HepG2 (cell line): ENCODE data around the gene FMR1. TPM values are rescaled to one million over a fixed set of nuclear protein-coding genes. Genes with fewer than 3 reads are reported as not detected.

Source experiments
- BRD4 ChIP-seq: sonication (generic); formaldehyde crosslinking; IDR thresholded peaks from 2 replicates; pipeline ENCODE4 v1.4.0; 2020; ENCODE audit warnings: missing genetic modification reagents
- CHD2 ChIP-seq: IDR thresholded peaks from 2 replicates; pipeline ENCODE4 v1.6.1; 2011; ENCODE audit warnings: low read depth, low read length, improper control_type of control experiment
- HDAC1 ChIP-seq: sonication (generic); formaldehyde crosslinking; IDR thresholded peaks from 2 replicates; pipeline ENCODE4 v1.5.1; 2020; ENCODE audit warnings: mild to moderate bottlenecking, missing genetic modification reagents
- HNF1B ChIP-seq: sonication (generic); formaldehyde crosslinking; IDR thresholded peaks from 2 replicates; pipeline ENCODE4 v1.5.1; 2020; ENCODE audit warnings: mild to moderate bottlenecking, moderate library complexity, missing genetic modification reagents
- KAT7 ChIP-seq: IDR thresholded peaks from 2 replicates; pipeline ENCODE4 v1.6.1; 2018; ENCODE audit warnings: borderline replicate concordance, missing compliant biosample characterization
- KDM5B ChIP-seq: sonication (generic); formaldehyde crosslinking; IDR thresholded peaks from 2 replicates; pipeline ENCODE4 v1.4.0; 2020; ENCODE audit warnings: missing genetic modification reagents, mild to moderate bottlenecking, borderline replicate concordance
- MAFG ChIP-seq: sonication (generic); formaldehyde crosslinking; IDR thresholded peaks from 2 replicates; pipeline ENCODE4 v1.5.1; 2020; ENCODE audit warnings: mild to moderate bottlenecking, missing genetic modification reagents
- NBN ChIP-seq: fragments of 450-650 bp; conservative IDR thresholded peaks from 2 replicates; pipeline ENCODE4 v1.6.1; 2017
- NR0B2 ChIP-seq: sonication (generic); formaldehyde crosslinking; IDR thresholded peaks from 2 replicates; pipeline ENCODE4 v1.4.0; 2020; ENCODE audit warnings: mild to moderate bottlenecking, missing genetic modification reagents
- POLR2G ChIP-seq: fragments of 200-400 bp; formaldehyde crosslinking; IDR thresholded peaks from 2 replicates; pipeline ENCODE4 v1.6.1; 2018; ENCODE audit warnings: mild to moderate bottlenecking, low read depth, low read length, moderate library complexity
- PRDM15 ChIP-seq: sonication (generic); formaldehyde crosslinking; IDR thresholded peaks from 2 replicates; pipeline ENCODE4 v1.4.0; 2020; ENCODE audit warnings: missing genetic modification reagents
- SPEN ChIP-seq: sonication (generic); formaldehyde crosslinking; IDR thresholded peaks from 2 replicates; pipeline ENCODE4 v1.5.1; 2020; ENCODE audit warnings: low read depth, mild to moderate bottlenecking, missing genetic modification reagents
- SRF ChIP-seq: IDR thresholded peaks from 2 replicates; pipeline ENCODE4 v1.6.1; 2011; ENCODE audit warnings: mild to moderate bottlenecking, low read depth, low read length, moderate library complexity
- TFE3 ChIP-seq: IDR thresholded peaks from 2 replicates; pipeline ENCODE4 v1.6.1; 2016
- ZBTB14 ChIP-seq: sonication (generic); formaldehyde crosslinking; IDR thresholded peaks from 2 replicates; pipeline ENCODE4 v1.4.0; 2020; ENCODE audit warnings: missing genetic modification reagents
- ZBTB25 ChIP-seq: IDR thresholded peaks from 2 replicates; pipeline ENCODE4 v1.6.1; 2018; ENCODE audit warnings: missing genetic modification reagents
- ZNF383 ChIP-seq: sonication (generic); formaldehyde crosslinking; IDR thresholded peaks from 2 replicates; pipeline ENCODE4 v1.4.0; 2020; ENCODE audit warnings: missing genetic modification reagents, mild to moderate bottlenecking, borderline replicate concordance
- ZNF674 ChIP-seq: sonication (generic); formaldehyde crosslinking; IDR thresholded peaks from 2 replicates; pipeline ENCODE4 v1.5.0; 2020; ENCODE audit warnings: low read depth, mild to moderate bottlenecking, missing genetic modification reagents
- ZNF878 ChIP-seq: sonication (generic); formaldehyde crosslinking; IDR thresholded peaks from 2 replicates; pipeline ENCODE4 v1.8.1; 2023; ENCODE audit warnings: mild to moderate bottlenecking, missing genetic modification reagents, moderate library complexity
- polyA plus RNA-seq, 8 experiments: library from polyadenylated mRNA; depleted of rRNA in 3 of 8; stranded (reverse) in 7 of 8; unstranded in 1 of 8; fragments of >200 nt; fragmentation: Illumina TruSeq in 4 of 8; extraction: Trizol in 4 of 8; gene quantifications; 2 replicates each; pipeline versions ENCODE4 v1.2.1 to v1.2.3, GENCODE V29; 2011 to 2016; ENCODE audit warnings: low read depth in 4 of 8, missing spikeins in 1 of 8, mixed read lengths in 1 of 8; ENCODE audit not compliant: insufficient read depth in 1 of 8
- total RNA-seq, 5 experiments: library from RNA; depleted of rRNA; stranded (reverse); fragments of >200 nt; fragmentation: Illumina TruSeq; extraction: Trizol; gene quantifications; 2 replicates each; pipeline ENCODE4 v1.2.3, GENCODE V29; 2016; ENCODE audit warnings: low read depth in 1 of 5

Gene FMR1
- total and polyA plus RNA-seq, 2 of the 13 experiments (the other 11 are each of a cell fraction or from before 2014, with no cell fraction given) = 27.8 to 49.6 TPM

- TF ChIP-seq HNF1B (CRISPR knock-in tag) (0 out of 2 replicates have a peak, but pooled peaks have one; percentile 30), CHD2 (peak; percentile 69; the same call in 1 of the 2 replicates), ZNF674 (no peak), ZBTB25 (CRISPR knock-in tag) (peak; percentile 73; the same call in 1 of the 2 replicates), NBN (no peak), ZNF878 (0 out of 2 replicates have a peak, but pooled peaks have one; percentile 32), KDM5B (CRISPR knock-in tag) (peak; percentile 76; the same call in 1 of the 2 replicates), ZBTB14 (peak; percentile 65), NR0B2 (CRISPR knock-in tag) (0 out of 2 replicates have a peak, but pooled peaks have one; percentile 21), KAT7 (CRISPR knock-in tag) (no peak), BRD4 (no peak), POLR2G (0 out of 2 replicates have a peak, but pooled peaks have one; percentile 35), ZNF383 (no peak), PRDM15 (CRISPR knock-in tag) (peak; percentile 22; the same call in 1 of the 2 replicates), SRF (no peak), TFE3 (CRISPR knock-in tag) (peak; percentile 88), HDAC1 (CRISPR knock-in tag) (peak; percentile 35; the same call in 1 of the 2 replicates), SPEN (CRISPR knock-in tag) (peak; percentile 31; the same call in 1 of the 2 replicates), MAFG (CRISPR knock-in tag) (no peak)
Measured at GRCh38 chrX:147911192-147912022, at the start of gene FMR1 (continued).
